ENCODE measurements around the gene ADORA3. TPM values are rescaled to one million over a fixed set of nuclear protein-coding genes. Genes with fewer than 3 reads are reported as not detected.
"Not testable (repeated sequence)": the region's sequence is repeated elsewhere in the genome, so short reads cannot be mapped to it uniquely, and the experiment has no call there.

The ADORA3 gene
- total RNA-seq (10 to 100 TPM in 1 of 2 donors, 1 to 10 TPM in 1; 4.3 to 10.5 TPM), polyA plus RNA-seq (10 to 100 TPM in 1 of 2 donors, 1 to 10 TPM in 1; 3.4 to 13.4 TPM)
- long read RNA-seq, donor 1, transcript ADORA3-201 (2 exons, 1,884 nt) = major isoform, 9 of 10 reads
- long read RNA-seq, donor 1, partial matches to known transcripts = 0 of 10 reads
- long read RNA-seq, donor 1, other reads (novel, unspliced or antisense) = 1 of 10 reads
- long read RNA-seq, donor 2 = 0 reads

- H3K4me1 ChIP-seq (ENCODE audit: control insufficient read depth in 1 of 2, insufficient read depth in 2 of 2, low read length in 2 of 2) = no peaks in the 10 kb centered on the region
- intact Hi-C loops (cut with DNase I) = no loop called here
- no peak within 1 kb of the TSS for H3K27ac ChIP-seq (ENCODE audit: low read depth in 1 of 2, low read length in 2 of 2)
- H3K9me3 ChIP-seq (ENCODE audit: control insufficient read depth, low read length) = no peaks in the 10 kb centered on the region
- no peaks in the 10 kb centered on the region for H3K27me3 ChIP-seq (ENCODE audit: control insufficient read depth in 1 of 2, insufficient read depth in 2 of 2, low read length in 1 of 2)
- H3K36me3 ChIP-seq (ENCODE audit: control insufficient read depth in 1 of 2, insufficient read depth in 2 of 2, low read length in 1 of 2) = no peaks in the 10 kb centered on the region
- no peak within 1 kb of the TSS for H3K4me3 ChIP-seq (ENCODE audit: low read length in 2 of 2)
- no peak for ATAC-seq (ENCODE audit: low FRiP score)
- no peak for DNase-seq
- 71 to 72% methylated on average over 4 of the region's 4 CpGs for WGBS, 2 donors
Observed at GRCh38 chr1:111503585-111504060, at the start of gene ADORA3, which contains the start of gene TMIGD3. TSS of gene ADORA3 (minus strand) at chr1:111503633. CDS start at chr1:111503354, 279 bp downstream. TSS of gene TMIGD3 (minus strand) at chr1:111503633. CDS start at chr1:111503354, 279 bp downstream.

DNA sequence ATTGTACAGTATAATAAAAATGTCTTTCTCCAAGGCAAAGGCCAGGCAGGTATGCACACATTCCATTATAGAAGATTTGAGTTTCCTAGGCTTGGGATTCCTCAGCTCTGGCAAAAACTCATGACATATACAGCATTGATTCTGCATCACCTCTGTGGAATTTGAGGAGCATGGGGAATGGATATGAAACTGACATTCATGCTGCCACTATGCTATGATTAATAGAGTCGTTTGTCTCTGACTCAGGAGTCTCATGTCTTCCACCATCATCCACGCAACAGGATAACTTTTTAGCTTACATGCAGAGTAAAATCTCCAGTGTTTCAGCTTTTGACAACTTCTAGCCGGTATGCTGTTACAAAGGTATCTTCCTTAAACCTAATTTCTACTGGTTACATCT lies 49.8 kb upstream of the ADORA3 start:
- WGBS, 2 donors = 91% methylated on average over 3 of the region's 3 CpGs
- Histone ChIP-seq H3K9me3 (ENCODE audit: control insufficient read depth, low read length) (no peaks in the 10 kb centered on the region), H3K4me3 (ENCODE audit: low read length in 2 of 2) (no peak overlapping the region), H3K36me3 (ENCODE audit: control insufficient read depth in 1 of 2, insufficient read depth in 2 of 2, low read length in 1 of 2) (no peaks in the 10 kb centered on the region), H3K4me1 (ENCODE audit: control insufficient read depth in 1 of 2, insufficient read depth in 2 of 2, low read length in 2 of 2) (no peaks in the 10 kb centered on the region), H3K27me3 (ENCODE audit: control insufficient read depth in 1 of 2, insufficient read depth in 2 of 2, low read length in 1 of 2) (no peaks in the 10 kb centered on the region), H3K27ac (ENCODE audit: low read depth in 1 of 2, low read length in 2 of 2) (no peak overlapping the region)
- no peak for DNase-seq
- ATAC-seq (ENCODE audit: low FRiP score) = no peak
- intact Hi-C loops (cut with DNase I) = no loop called here

DNA sequence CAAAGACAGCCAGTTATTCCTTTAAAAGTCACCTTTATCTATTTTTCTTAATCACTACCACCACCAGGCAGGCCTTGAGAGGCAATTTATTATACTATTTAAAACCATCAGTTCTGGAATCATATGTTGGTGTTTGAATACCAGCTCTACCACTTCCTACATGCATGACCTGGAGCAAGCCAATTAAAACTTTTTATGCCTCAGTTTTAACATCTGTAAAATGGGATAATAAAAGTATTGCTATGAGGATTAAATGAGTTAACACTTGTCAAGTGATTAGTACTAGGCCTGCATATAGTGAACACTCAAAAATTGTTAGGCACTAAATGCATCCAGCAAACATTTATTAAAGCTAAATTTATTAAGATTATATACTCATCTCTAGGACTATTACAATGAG lies 49.2 kb upstream of the ADORA3 start:
- Histone ChIP-seq H3K9me3 (ENCODE audit: control insufficient read depth, low read length) (no peaks in the 10 kb centered on the region), H3K27ac (ENCODE audit: low read depth in 1 of 2, low read length in 2 of 2) (no peak overlapping the region), H3K27me3 (ENCODE audit: control insufficient read depth in 1 of 2, insufficient read depth in 2 of 2, low read length in 1 of 2) (no peaks in the 10 kb centered on the region), H3K36me3 (ENCODE audit: control insufficient read depth in 1 of 2, insufficient read depth in 2 of 2, low read length in 1 of 2) (no peaks in the 10 kb centered on the region), H3K4me1 (ENCODE audit: control insufficient read depth in 1 of 2, insufficient read depth in 2 of 2, low read length in 2 of 2) (no peaks in the 10 kb centered on the region), H3K4me3 (ENCODE audit: low read length in 2 of 2) (no peak overlapping the region)
- no peak for ATAC-seq (ENCODE audit: low FRiP score)
- DNase-seq = no peak
- intact Hi-C loops (cut with DNase I) = no loop called here

DNA sequence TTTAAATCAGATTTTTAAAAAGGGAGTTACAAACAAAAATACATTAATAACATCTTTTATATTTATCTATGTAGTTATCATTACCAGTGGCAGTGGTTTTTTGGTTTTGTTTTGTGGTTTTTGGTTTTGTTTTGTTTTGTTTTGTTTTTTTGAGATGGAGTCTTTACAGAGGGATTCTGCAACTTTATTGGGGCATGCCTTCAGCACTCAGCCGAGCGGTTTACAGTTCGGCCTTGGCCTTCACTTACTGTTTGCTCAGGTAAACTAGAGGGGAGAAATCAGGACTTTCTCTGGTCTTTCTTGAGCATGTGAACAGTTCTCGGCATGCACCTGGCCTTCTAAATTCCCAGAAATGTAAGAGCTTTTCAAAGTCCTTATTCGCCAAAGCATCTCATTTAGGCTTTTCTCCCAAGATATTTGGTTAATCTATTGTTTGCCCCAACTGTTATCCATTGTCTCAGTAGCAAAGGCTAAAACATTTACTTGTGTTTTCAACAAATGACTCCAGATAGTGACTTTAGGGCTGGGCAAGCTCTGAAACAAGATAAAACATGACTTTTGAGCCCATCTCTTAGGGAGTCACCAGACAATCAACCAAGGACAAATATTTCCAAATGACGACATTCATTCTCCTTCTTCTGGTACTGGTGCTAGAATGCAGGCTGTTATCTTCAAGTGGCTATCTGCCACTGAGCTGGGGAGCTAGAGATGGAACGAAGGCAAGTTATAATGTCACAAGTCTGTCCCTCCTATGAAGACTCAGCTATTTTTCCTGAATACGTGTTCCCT lies 48.4 kb upstream of the ADORA3 start:
- DNase-seq = no peak
- no peaks in the 10 kb centered on the region for H3K9me3 ChIP-seq (ENCODE audit: control insufficient read depth, low read length)
- H3K4me3 ChIP-seq (ENCODE audit: low read length in 2 of 2) = no peak overlapping the region
- no peaks in the 10 kb centered on the region for H3K36me3 ChIP-seq (ENCODE audit: control insufficient read depth in 1 of 2, insufficient read depth in 2 of 2, low read length in 1 of 2)
- WGBS, 2 donors = 92% methylated on average over 8 of the region's 8 CpGs
- H3K27ac ChIP-seq (ENCODE audit: low read depth in 1 of 2, low read length in 2 of 2) = no peak overlapping the region
- intact Hi-C loops (cut with DNase I) = no loop called here
- no peaks in the 10 kb centered on the region for H3K27me3 ChIP-seq (ENCODE audit: control insufficient read depth in 1 of 2, insufficient read depth in 2 of 2, low read length in 1 of 2)
- H3K4me1 ChIP-seq (ENCODE audit: control insufficient read depth in 1 of 2, insufficient read depth in 2 of 2, low read length in 2 of 2) = no peaks in the 10 kb centered on the region
- ATAC-seq (ENCODE audit: low FRiP score) = no peak

DNA sequence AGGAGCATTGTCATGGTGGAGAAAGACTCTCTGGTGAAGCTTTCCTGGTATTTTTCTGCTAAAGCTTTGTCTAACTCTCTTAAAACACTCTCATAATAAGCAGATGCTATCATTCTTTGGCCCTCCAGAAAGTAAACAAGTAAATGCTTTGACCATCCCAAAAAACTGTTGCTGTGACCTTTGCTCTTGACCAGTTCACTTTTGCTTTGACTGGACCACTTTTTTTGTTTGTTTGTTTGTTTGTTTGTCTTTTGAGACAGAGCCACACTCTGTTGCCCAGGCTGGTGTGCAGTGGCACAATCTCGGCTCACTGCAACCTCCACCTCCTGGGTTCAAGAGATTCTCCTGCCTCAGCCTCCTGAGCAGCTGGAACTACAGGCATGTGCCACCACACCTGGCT lies 44.4 kb upstream of the ADORA3 start:
- DNase-seq; H3K27ac ChIP-seq (ENCODE audit: low read depth in 1 of 2, low read length in 2 of 2); H3K4me3 ChIP-seq (ENCODE audit: low read length in 2 of 2); intact Hi-C loops (cut with DNase I); H3K36me3 ChIP-seq (ENCODE audit: control insufficient read depth in 1 of 2, insufficient read depth in 2 of 2, low read length in 1 of 2); H3K27me3 ChIP-seq (ENCODE audit: control insufficient read depth in 1 of 2, insufficient read depth in 2 of 2, low read length in 1 of 2); H3K9me3 ChIP-seq (ENCODE audit: control insufficient read depth, low read length); ATAC-seq (ENCODE audit: low FRiP score); H3K4me1 ChIP-seq (ENCODE audit: control insufficient read depth in 1 of 2, insufficient read depth in 2 of 2, low read length in 2 of 2): not testable (repeated sequence)
- WGBS, 2 donors = 88 to 90% methylated on average over 1 of the region's 1 CpG

DNA sequence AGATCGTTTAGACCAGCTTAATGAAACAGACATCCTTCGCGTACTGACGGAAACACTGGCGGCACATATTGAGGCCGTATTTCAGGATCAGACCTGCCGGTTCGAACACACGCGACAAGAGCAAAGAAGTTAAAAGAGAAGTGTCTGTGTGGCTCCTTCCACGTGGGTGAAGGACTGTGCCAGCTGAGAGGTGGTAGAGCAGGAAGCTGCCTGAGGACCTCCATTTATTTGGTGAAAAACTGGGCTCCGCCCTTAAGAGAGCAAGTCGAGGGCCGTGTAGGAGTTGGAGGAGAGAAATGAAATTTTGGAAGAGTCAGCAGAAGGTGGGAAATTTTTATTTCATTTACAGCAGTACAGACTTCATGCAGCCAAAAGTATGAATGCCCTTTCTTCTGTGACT lies 38.8 kb upstream of the ADORA3 start:
- 81 to 82% methylated on average over 14 of the region's 14 CpGs for WGBS, 2 donors
- intact Hi-C loops (cut with DNase I) = no loop called here
- no peak for ATAC-seq (ENCODE audit: low FRiP score)
- Histone ChIP-seq H3K27me3 (ENCODE audit: control insufficient read depth in 1 of 2, insufficient read depth in 2 of 2, low read length in 1 of 2) (no peaks in the 10 kb centered on the region), H3K9me3 (ENCODE audit: control insufficient read depth, low read length) (no peaks in the 10 kb centered on the region), H3K27ac (ENCODE audit: low read depth in 1 of 2, low read length in 2 of 2) (no peak overlapping the region), H3K36me3 (ENCODE audit: control insufficient read depth in 1 of 2, insufficient read depth in 2 of 2, low read length in 1 of 2) (no peaks in the 10 kb centered on the region), H3K4me3 (ENCODE audit: low read length in 2 of 2) (no peak overlapping the region), H3K4me1 (ENCODE audit: control insufficient read depth in 1 of 2, insufficient read depth in 2 of 2, low read length in 2 of 2) (peaks cover 0 to 3% of the 10 kb centered on the region in 2 donors)
- DNase-seq = no peak

- no peak for ATAC-seq (ENCODE audit: low FRiP score)
- H3K4me3 ChIP-seq (ENCODE audit: low read length in 2 of 2) = no peak overlapping the region
- 80 to 88% methylated on average over 4 of the region's 4 CpGs for WGBS, 2 donors
- no peak for DNase-seq
- H3K36me3 ChIP-seq (ENCODE audit: control insufficient read depth in 1 of 2, insufficient read depth in 2 of 2, low read length in 1 of 2) = no peaks in the 10 kb centered on the region
- H3K27me3 ChIP-seq (ENCODE audit: control insufficient read depth in 1 of 2, insufficient read depth in 2 of 2, low read length in 1 of 2) = no peaks in the 10 kb centered on the region
- no peak overlapping the region for H3K27ac ChIP-seq (ENCODE audit: low read depth in 1 of 2, low read length in 2 of 2)
- peaks cover 0 to 4% of the 10 kb centered on the region in 2 donors for H3K4me1 ChIP-seq (ENCODE audit: control insufficient read depth in 1 of 2, insufficient read depth in 2 of 2, low read length in 2 of 2)
- intact Hi-C loops (cut with DNase I) = no loop called here
- H3K9me3 ChIP-seq (ENCODE audit: control insufficient read depth, low read length) = no peaks in the 10 kb centered on the region
Observed at GRCh38 chr1:111541721-111542120, 38.3 kb upstream of the ADORA3 start.

DNA sequence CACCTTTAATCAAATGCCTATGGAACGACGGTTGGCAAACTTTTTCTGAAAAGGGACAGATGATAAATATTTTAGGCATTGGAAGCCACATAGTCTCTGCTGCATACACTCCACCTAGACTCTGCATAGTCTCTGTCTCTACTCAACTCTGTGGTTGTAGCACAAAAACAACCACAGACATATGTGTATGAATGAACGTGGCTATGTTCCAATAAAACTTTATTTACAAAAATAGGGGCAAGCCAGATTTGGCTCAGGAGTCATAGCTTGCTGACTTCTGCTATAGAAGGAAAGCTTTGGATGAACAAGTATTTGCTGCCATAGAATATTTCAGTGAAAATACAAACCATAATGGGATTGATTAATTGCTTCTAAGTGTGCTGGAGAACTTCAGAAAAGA lies 37.5 kb upstream of the ADORA3 start:
- Histone ChIP-seq H3K27ac (ENCODE audit: low read depth in 1 of 2, low read length in 2 of 2) (no peak overlapping the region), H3K4me1 (ENCODE audit: control insufficient read depth in 1 of 2, insufficient read depth in 2 of 2, low read length in 2 of 2) (peaks cover 0 to 10% of the 10 kb centered on the region in 2 donors), H3K4me3 (ENCODE audit: low read length in 2 of 2) (no peak overlapping the region), H3K9me3 (ENCODE audit: control insufficient read depth, low read length) (no peaks in the 10 kb centered on the region), H3K36me3 (ENCODE audit: control insufficient read depth in 1 of 2, insufficient read depth in 2 of 2, low read length in 1 of 2) (no peaks in the 10 kb centered on the region), H3K27me3 (ENCODE audit: control insufficient read depth in 1 of 2, insufficient read depth in 2 of 2, low read length in 1 of 2) (no peaks in the 10 kb centered on the region)
- 74 to 78% methylated on average over 3 of the region's 3 CpGs for WGBS, 2 donors
- ATAC-seq (ENCODE audit: low FRiP score) = no peak
- no peak for DNase-seq
- intact Hi-C loops (cut with DNase I) = no loop called here

Measured in aorta (tissue), 5 donors.